Activated naive CD8-positive, alpha-beta T cell (primary cell): Measurements from ENCODE around the gene ATP6V0D1.
"Not testable (repeated sequence)": the region's sequence is repeated elsewhere in the genome, so short reads cannot be mapped to it uniquely, and the experiment has no call there.

ENCODE experiments used
- H3K27ac Mint-ChIP-seq: one replicate; pipeline ENCODE4 v1.8.0; 2021; ENCODE audit warnings: mixed read lengths
- H3K27me3 Mint-ChIP-seq: one replicate; pipeline ENCODE4 v1.8.0; 2021; ENCODE audit warnings: mixed read lengths
- H3K36me3 Mint-ChIP-seq: one replicate; pipeline ENCODE4 v1.8.0; 2021; ENCODE audit warnings: mixed read lengths
- H3K4me1 Mint-ChIP-seq: one replicate; pipeline ENCODE4 v1.8.0; 2021; ENCODE audit warnings: low read depth, mixed read lengths
- H3K4me3 Mint-ChIP-seq: one replicate; pipeline ENCODE4 v1.8.0; 2021; ENCODE audit warnings: mild to moderate bottlenecking, mixed read lengths
- H3K9me3 Mint-ChIP-seq: one replicate; pipeline ENCODE4 v1.8.0; 2021; ENCODE audit warnings: low read depth, mixed read lengths

ATP6V0D1 gene

GRCh38 chr16:67423611-67424260 lies 57.2 kb downstream of the ATP6V0D1 start:
- H3K4me3 Mint-ChIP-seq = no peak overlapping the region
- H3K9me3 Mint-ChIP-seq = no peaks in the 10 kb centered on the region
- H3K4me1 Mint-ChIP-seq = no peaks in the 10 kb centered on the region
- H3K27me3 Mint-ChIP-seq = peaks cover 16% of the 10 kb centered on the region
- no peak overlapping the region for H3K27ac Mint-ChIP-seq
- no peaks in the 10 kb centered on the region for H3K36me3 Mint-ChIP-seq

- Mint-ChIP-seq H3K36me3 (no peaks in the 10 kb centered on the region), H3K4me3 (no peak overlapping the region), H3K4me1 (no peaks in the 10 kb centered on the region), H3K27ac (no peak overlapping the region), H3K9me3 (no peaks in the 10 kb centered on the region), H3K27me3 (peaks cover 16% of the 10 kb centered on the region)
These were observed 57.9 kb downstream of the ATP6V0D1 start for GRCh38 chr16:67423015-67423414.

DNA sequence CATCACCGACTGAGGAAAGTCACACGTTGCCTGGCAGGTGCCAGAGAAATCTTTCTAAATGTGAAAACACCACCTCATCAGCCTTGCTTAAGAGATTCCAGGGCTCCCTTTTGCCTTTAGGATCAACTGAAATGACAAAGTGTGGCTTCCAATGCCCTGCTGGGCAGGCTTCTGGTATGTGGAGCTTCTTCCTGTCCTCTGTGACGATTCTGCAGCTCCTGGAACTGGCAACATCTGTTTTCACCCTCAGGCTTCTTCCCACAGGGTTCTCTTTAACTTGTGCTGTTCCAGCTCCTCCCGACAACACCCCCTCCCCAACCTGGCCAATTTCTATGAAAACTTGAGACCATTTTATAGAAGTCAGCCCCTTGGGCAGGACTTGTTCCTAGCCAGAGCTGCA lies 59.9 kb downstream of the ATP6V0D1 start:
- Mint-ChIP-seq H3K36me3 (no peaks in the 10 kb centered on the region), H3K4me1 (peaks cover 5% of the 10 kb centered on the region), H3K4me3 (no peak overlapping the region), H3K27me3 (peaks cover 15% of the 10 kb centered on the region), H3K9me3 (no peaks in the 10 kb centered on the region), H3K27ac (no peak overlapping the region)

DNA sequence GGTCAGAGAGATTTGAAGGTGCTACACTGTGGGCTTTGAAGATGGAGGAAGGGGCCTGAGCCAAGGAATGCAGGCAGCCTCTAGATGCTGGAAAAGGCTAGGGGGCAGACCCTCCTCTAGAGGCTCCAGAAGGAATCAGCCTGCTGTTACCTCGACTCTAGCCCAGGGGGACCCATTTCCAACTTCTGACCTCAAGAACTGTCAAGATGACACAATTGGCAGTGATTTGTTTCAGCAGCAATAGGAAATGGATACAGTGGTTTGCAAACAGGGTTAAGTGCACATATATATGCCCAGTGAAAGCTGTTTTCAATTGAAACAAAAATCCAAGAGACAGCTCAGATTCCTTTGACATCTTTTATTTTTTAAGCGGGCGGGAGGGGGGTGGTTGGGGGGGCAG lies 61.0 kb downstream of the ATP6V0D1 start:
- Mint-ChIP-seq H3K27me3 (peaks cover 14% of the 10 kb centered on the region), H3K4me1 (peaks cover 7% of the 10 kb centered on the region), H3K36me3 (no peaks in the 10 kb centered on the region), H3K9me3 (no peaks in the 10 kb centered on the region), H3K4me3 (no peak overlapping the region), H3K27ac (no peak overlapping the region)

- H3K4me1 Mint-ChIP-seq = peaks cover 7% of the 10 kb centered on the region
- H3K36me3 Mint-ChIP-seq = no peaks in the 10 kb centered on the region
- H3K9me3 Mint-ChIP-seq = no peaks in the 10 kb centered on the region
- H3K27ac Mint-ChIP-seq = no peak overlapping the region
- H3K4me3 Mint-ChIP-seq = no peak overlapping the region
- peaks cover 14% of the 10 kb centered on the region for H3K27me3 Mint-ChIP-seq
These were observed 61.5 kb downstream of the ATP6V0D1 start for GRCh38 chr16:67419502-67419901.

DNA sequence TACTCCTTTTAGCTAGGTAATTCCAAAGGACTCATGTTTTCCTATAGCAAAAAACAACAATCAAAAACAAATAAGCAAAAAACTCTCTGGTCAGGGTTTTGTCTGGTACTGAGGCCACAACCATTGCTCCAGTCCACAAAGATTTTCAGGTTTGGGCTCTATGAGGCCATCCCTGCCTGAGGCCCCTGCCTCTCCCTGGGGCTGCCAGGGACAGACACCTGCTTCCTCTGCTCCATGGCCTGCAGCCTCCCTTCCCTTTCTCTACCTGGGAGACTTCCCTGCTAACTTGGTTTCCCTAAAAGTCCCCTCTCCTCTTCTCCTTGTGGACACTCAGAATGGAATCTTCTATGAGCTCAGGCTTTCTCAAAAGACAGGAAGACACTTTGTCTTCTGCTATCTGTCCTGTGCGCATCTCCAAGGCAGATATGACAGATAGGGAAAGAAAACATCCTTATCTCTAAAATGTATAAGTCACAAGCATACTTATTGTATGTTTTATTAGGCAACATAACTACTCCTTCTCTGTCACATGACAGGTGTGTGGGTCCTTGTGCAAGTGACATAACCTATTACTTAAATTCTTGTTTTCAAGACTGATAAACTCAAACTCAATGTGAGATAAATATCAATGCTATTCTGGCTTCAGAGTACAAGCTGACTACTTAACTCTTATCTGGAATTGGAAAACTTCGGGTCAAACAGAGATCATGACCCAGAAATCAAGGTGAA lies 63.5 kb downstream of the ATP6V0D1 start:
- Mint-ChIP-seq H3K4me1 (peaks cover 10% of the 10 kb centered on the region), H3K27ac (no peak overlapping the region), H3K9me3 (no peaks in the 10 kb centered on the region), H3K27me3 (peaks cover 17% of the 10 kb centered on the region), H3K4me3 (peak overlapping the region; percentile 44), H3K36me3 (no peaks in the 10 kb centered on the region)

GRCh38 chr16:67415872-67416793 lies 64.8 kb downstream of the ATP6V0D1 start, which contains the start of gene ZDHHC1:
ZDHHC1 (minus strand) TSS chr16:67416477; CDS start chr16:67407775, 8,702 bp downstream.
- Mint-ChIP-seq H3K27me3 (peaks cover 16% of the 10 kb centered on the region), H3K27ac (no peak within 1 kb of the TSS), H3K4me3 (peak within 1 kb of the TSS; percentile 86), H3K9me3 (no peaks in the 10 kb centered on the region), H3K36me3 (no peaks in the 10 kb centered on the region), H3K4me1 (peaks cover 10% of the 10 kb centered on the region)

GRCh38 chr16:67415421-67415820 lies 65.5 kb downstream of the ATP6V0D1 start:
- not testable (repeated sequence) for H3K36me3 Mint-ChIP-seq, H3K27ac Mint-ChIP-seq, H3K4me1 Mint-ChIP-seq, H3K9me3 Mint-ChIP-seq
- H3K27me3 Mint-ChIP-seq = peaks cover 16% of the 10 kb centered on the region
- peak overlapping the region; percentile 77 for H3K4me3 Mint-ChIP-seq

- H3K27ac Mint-ChIP-seq = no peak overlapping the region
- peaks cover 10% of the 10 kb centered on the region for H3K4me1 Mint-ChIP-seq
- no peaks in the 10 kb centered on the region for H3K9me3 Mint-ChIP-seq
- no peaks in the 10 kb centered on the region for H3K36me3 Mint-ChIP-seq
- H3K4me3 Mint-ChIP-seq = peak overlapping the region; percentile 30
- peaks cover 11% of the 10 kb centered on the region for H3K27me3 Mint-ChIP-seq
These were observed 66.7 kb downstream of the ATP6V0D1 start for GRCh38 chr16:67413978-67414911.

DNA sequence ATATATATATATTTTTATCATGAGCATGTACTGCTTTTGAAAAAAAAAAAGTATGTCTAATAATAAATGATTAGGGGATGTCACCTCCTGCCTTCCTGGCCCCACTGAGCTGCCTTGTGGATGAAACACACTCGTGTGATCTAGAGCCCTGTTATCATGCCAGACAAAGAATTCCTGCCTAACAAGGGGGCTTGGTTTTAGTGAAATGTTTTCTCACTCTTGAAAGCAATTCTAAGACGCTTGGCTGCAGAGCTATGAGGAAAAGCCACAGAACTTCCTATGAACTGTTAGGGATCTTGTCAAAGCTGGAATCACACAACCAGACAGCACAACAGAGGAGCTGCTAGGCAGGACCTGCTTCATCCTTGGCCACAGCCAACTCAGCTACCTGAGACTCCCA lies 68.7 kb downstream of the ATP6V0D1 start:
- Mint-ChIP-seq H3K9me3 (no peaks in the 10 kb centered on the region), H3K4me3 (no peak overlapping the region), H3K27me3 (peaks cover 9% of the 10 kb centered on the region), H3K36me3 (no peaks in the 10 kb centered on the region), H3K27ac (no peak overlapping the region), H3K4me1 (peaks cover 9% of the 10 kb centered on the region)

GRCh38 chr16:67411339-67411738 lies 69.6 kb downstream of the ATP6V0D1 start:
- H3K36me3 Mint-ChIP-seq = no peaks in the 10 kb centered on the region
- peaks cover 5% of the 10 kb centered on the region for H3K4me1 Mint-ChIP-seq
- peaks cover 6% of the 10 kb centered on the region for H3K27me3 Mint-ChIP-seq

DNA sequence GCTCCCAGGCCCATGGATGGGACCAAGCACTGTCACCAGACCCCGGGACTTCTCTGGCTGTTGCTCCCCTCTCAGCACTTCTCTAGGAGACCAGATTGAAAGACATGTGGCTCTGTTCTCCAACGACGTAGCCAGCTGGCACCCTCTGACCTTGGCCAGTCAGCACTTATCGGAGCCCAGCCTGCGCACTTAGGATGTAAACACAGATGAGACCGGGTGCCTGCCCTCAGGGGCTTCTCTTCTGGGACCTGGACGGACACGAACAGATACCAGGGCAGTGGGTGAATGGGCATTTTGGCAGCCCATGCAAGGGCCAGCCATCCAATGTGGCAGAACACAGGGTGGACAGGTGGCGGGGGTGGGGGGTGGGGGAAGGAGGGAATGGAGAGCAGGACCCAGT lies 71.3 kb downstream of the ATP6V0D1 start:
- Mint-ChIP-seq H3K9me3 (no peaks in the 10 kb centered on the region), H3K4me3 (no peak overlapping the region), H3K4me1 (peaks cover 3% of the 10 kb centered on the region), H3K36me3 (no peaks in the 10 kb centered on the region), H3K27me3 (peaks cover 4% of the 10 kb centered on the region), H3K27ac (no peak overlapping the region)

More at GRCh38 chr16:67411339-67411738, 69.6 kb downstream of the ATP6V0D1 start:
- no peak overlapping the region for H3K4me3 Mint-ChIP-seq
- no peaks in the 10 kb centered on the region for H3K9me3 Mint-ChIP-seq
- no peak overlapping the region for H3K27ac Mint-ChIP-seq

DNA sequence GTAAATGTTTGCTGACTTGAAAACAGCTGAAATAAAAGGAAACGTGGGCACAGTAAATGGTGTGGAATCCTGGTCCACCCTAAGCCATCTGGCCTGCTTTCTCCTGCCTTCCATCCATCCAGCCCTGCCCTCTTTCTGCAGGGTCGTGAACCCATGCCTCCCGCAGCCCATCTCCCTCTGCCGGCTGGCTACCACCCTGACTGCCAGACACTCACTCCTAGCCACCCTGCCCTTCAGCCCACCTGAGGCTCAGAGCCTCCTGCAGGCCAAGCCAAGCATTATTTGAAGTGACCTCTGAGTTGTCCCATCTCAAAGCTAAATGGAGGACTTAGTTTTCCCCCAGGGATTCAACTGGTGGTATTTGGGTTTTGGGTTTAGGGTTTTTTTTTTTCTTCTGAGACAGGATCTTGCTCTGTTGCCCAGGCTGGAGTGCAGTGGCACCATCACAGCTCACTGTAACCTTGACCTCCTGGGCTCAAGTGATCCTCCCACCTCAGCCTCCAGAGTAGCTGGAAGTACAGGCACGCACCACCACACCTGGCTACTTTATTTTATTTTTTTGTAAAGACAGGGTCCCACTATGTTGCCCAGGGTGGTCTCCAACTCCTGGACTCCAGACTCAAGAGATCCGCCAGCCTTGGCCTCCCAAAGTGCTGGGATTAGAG lies 73.0 kb downstream of the ATP6V0D1 start:
- Mint-ChIP-seq H3K4me1 (no peaks in the 10 kb centered on the region), H3K27me3 (peaks cover 1% of the 10 kb centered on the region), H3K27ac (no peak overlapping the region), H3K9me3 (no peaks in the 10 kb centered on the region), H3K4me3 (no peak overlapping the region), H3K36me3 (no peaks in the 10 kb centered on the region)
